Progenitor cell of endocrine pancreas (in vitro differentiated cells): ENCODE data around the gene GDPGP1. TPM values are rescaled to one million over a fixed set of nuclear protein-coding genes. Genes with fewer than 3 reads are reported as not detected.

Experiments
- DNase-seq: peaks from one replicate; pipeline ENCODE4 v3.0.0; 2021; ENCODE audit warnings: low spot score; ENCODE audit not compliant: unreplicated experiment
- H3K27ac Mint-ChIP-seq: 2 replicates; pipeline ENCODE4 v1.8.0; 2021; ENCODE audit warnings: mild to moderate bottlenecking, moderate library complexity, mixed read lengths
- H3K27me3 Mint-ChIP-seq: 2 replicates; pipeline ENCODE4 v1.8.0; 2021; ENCODE audit warnings: mixed read lengths
- H3K36me3 Mint-ChIP-seq: 2 replicates; pipeline ENCODE4 v1.8.0; 2022; ENCODE audit warnings: mixed read lengths; ENCODE audit not compliant: insufficient read depth
- H3K4me1 Mint-ChIP-seq: 2 replicates; pipeline ENCODE4 v1.8.0; 2021; ENCODE audit warnings: low read depth, mixed read lengths
- H3K4me3 Mint-ChIP-seq: 2 replicates; pipeline ENCODE4 v1.8.0; 2021; ENCODE audit warnings: low read depth, mild to moderate bottlenecking, moderate library complexity, mixed read lengths
- H3K9me3 Mint-ChIP-seq: 2 replicates; pipeline ENCODE4 v1.8.0; 2021; ENCODE audit warnings: low read depth, mixed read lengths
- total RNA-seq: library from RNA; stranded (reverse); gene quantifications from 2 replicates; pipeline ENCODE4 v1.2.1, GENCODE V29; 2021
- TF ChIP-seq, protein P1 (sequence below): fragments of 200-600 bp; sonication (generic); IDR thresholded peaks from one replicate; pipeline ENCODE4 v1.5.0; 2021; ENCODE audit warnings: antibody characterized with exemption, mild to moderate bottlenecking; ENCODE audit not compliant: unreplicated experiment

The GDPGP1 gene
- total RNA-seq, 1 donor from 2014 or later, result 7.8 TPM

DNA sequence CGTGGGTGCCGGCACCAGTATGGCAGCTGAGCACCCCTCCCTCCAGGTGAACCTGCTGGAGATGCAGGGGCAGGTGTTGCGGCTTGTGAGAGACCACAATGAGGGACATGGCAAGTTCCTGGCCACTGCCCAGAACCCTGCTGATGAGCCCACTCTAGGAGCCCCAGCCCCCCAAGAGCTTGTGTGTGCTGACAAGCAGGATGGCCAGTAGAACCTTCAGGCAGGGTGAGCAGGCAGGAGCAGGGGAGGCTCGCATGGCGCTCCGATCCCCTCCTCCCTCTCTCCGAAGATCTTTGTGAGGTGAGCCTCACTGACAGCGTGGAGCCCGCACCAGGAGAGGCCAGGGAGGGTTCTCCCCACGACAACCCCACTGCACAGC, 61.2 kb downstream of the GDPGP1 start:
- no peak overlapping the region for H3K4me3 Mint-ChIP-seq
- TF ChIP-seq, protein P1, sequence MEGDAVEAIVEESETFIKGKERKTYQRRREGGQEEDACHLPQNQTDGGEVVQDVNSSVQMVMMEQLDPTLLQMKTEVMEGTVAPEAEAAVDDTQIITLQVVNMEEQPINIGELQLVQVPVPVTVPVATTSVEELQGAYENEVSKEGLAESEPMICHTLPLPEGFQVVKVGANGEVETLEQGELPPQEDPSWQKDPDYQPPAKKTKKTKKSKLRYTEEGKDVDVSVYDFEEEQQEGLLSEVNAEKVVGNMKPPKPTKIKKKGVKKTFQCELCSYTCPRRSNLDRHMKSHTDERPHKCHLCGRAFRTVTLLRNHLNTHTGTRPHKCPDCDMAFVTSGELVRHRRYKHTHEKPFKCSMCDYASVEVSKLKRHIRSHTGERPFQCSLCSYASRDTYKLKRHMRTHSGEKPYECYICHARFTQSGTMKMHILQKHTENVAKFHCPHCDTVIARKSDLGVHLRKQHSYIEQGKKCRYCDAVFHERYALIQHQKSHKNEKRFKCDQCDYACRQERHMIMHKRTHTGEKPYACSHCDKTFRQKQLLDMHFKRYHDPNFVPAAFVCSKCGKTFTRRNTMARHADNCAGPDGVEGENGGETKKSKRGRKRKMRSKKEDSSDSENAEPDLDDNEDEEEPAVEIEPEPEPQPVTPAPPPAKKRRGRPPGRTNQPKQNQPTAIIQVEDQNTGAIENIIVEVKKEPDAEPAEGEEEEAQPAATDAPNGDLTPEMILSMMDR, result no peak
- no peak overlapping the region for H3K27ac Mint-ChIP-seq
- no peak for DNase-seq
- peaks cover 5% of the 10 kb centered on the region for H3K4me1 Mint-ChIP-seq
- no peaks in the 10 kb centered on the region for H3K36me3 Mint-ChIP-seq
- H3K9me3 Mint-ChIP-seq, result no peaks in the 10 kb centered on the region
- no peaks in the 10 kb centered on the region for H3K27me3 Mint-ChIP-seq

Other genes with a start within 250 kb of the GDPGP1 start
- 69.3 and 70.0 TPM in 2 replicates for gene ZNF710, start 232.9 kb upstream of the GDPGP1 start, total RNA-seq
- gene IDH2, start 131.7 kb upstream of the GDPGP1 start, total RNA-seq, result 149 and 164 TPM in 2 replicates
- gene SEMA4B, start 32.9 kb upstream of the GDPGP1 start, total RNA-seq, result 36.4 and 41.9 TPM in 2 replicates
- gene CIB1, start 268 bp upstream of the GDPGP1 start, total RNA-seq, result 28.3 and 30.3 TPM in 2 replicates
- 0.69 TPM in 1 of 2 replicates, not detected in the other for gene TTLL13, start 15.3 kb downstream of the GDPGP1 start, total RNA-seq
- gene NGRN, start 31.5 kb downstream of the GDPGP1 start, total RNA-seq, result 110 and 121 TPM in 2 replicates
- gene ZNF774, start 118.1 kb downstream of the GDPGP1 start, total RNA-seq, result 9.5 and 13.8 TPM in 2 replicates
- 141 and 142 TPM in 2 replicates for gene IQGAP1, start 154.0 kb downstream of the GDPGP1 start, total RNA-seq